GM12878 (cell line): ENCODE measurements around the gene C1D. TPM values are rescaled to one million over a fixed set of nuclear protein-coding genes. Genes with fewer than 3 reads are reported as not detected.

ENCODE experiments used
- ATAC-seq: fragments of 200-7000 bp; cut with Tn5 transposase; 3 replicates; pipeline ENCODE4 v1.9.1; 2020; ENCODE audit warnings: mild to moderate bottlenecking, moderate library complexity
- BruUV-seq: library from RNA; stranded (reverse); fragments of 400-500 nt; replicated peaks from 2 replicates; lab custom pipeline; 2021; lab: Mats Ljungman, UMichigan
- CTCF ChIA-PET: fragments of 300-600 bp; sonication (Branson Sonifier 250); formaldehyde crosslinking; extraction: SDS; loops from one replicate; lab custom pipeline; 2021; ENCODE audit warnings: inconsistent platforms; lab: Yijun Ruan, JAX
- POLR2A ChIA-PET: fragments of 350-600 bp; formaldehyde crosslinking; extraction: SDS; loops from one replicate; lab custom pipeline; 2021; ENCODE audit warnings: inconsistent platforms; lab: Charles Lee
- RAD21 ChIA-PET: fragments of 300-600 bp; sonication (Branson Sonifier 250); formaldehyde crosslinking; loops from one replicate; lab custom pipeline; 2023; ENCODE audit warnings: antibody characterized with exemption; ENCODE audit not compliant: unreplicated experiment; lab: Charles Lee
- SMC1A ChIA-PET: fragments of 300-600 bp; sonication (Branson Sonifier 250); formaldehyde crosslinking; loops from one replicate; lab custom pipeline; 2023; ENCODE audit not compliant: unreplicated experiment, uncharacterized antibody; lab: Charles Lee
- DNase-seq: peaks from one replicate; pipeline ENCODE4 v3.0.0-alpha.2; 2011; ENCODE audit warnings: low read depth, low spot score
- FAIRE-seq: peaks from 3 replicates; lab custom pipeline; 2011; peaks lifted over from hg19 to GRCh38; lab: Jason Lieb, UNC
- H2AFZ ChIP-seq: 2 replicates; pipeline ENCODE4 v1.6.0; 2011; ENCODE audit warnings: low read depth, low read length, control low read depth; ENCODE audit not compliant: control insufficient read depth
- H3K27ac ChIP-seq: 2 replicates; pipeline ENCODE4 v1.5.1; 2011; ENCODE audit warnings: control low read depth; ENCODE audit not compliant: control insufficient read depth, insufficient read depth
- H3K27me3 ChIP-seq, 2 experiments: replicated peaks in 1 of 2; 2 replicates each; pipeline versions ENCODE4 v1.6.0 to v1.6.1; 2011; ENCODE audit warnings: low read length in 1 of 2; ENCODE audit not compliant: control insufficient read depth in 2 of 2, insufficient read depth in 2 of 2
- H3K36me3 ChIP-seq, 2 experiments: 2 replicates each; pipeline ENCODE4 v1.5.1; 2011; ENCODE audit warnings: low read length in 1 of 2; ENCODE audit not compliant: control insufficient read depth in 2 of 2, insufficient read depth in 2 of 2
- H3K4me1 ChIP-seq: 2 replicates; pipeline ENCODE4 v1.6.1; 2011; ENCODE audit warnings: mild to moderate bottlenecking, low read length, moderate library complexity, mixed read lengths; ENCODE audit not compliant: control insufficient read depth, insufficient read depth
- H3K4me2 ChIP-seq: 2 replicates; pipeline ENCODE4 v1.6.0; 2011; ENCODE audit warnings: control low read depth; ENCODE audit not compliant: control insufficient read depth, insufficient read depth
- H3K4me3 ChIP-seq: fragments of 200-600 bp; sonication (generic); 2 replicates; pipeline ENCODE4 v1.5.1; 2016
- H3K79me2 ChIP-seq: 2 replicates; pipeline ENCODE4 v1.6.0; 2011; ENCODE audit warnings: low read length; ENCODE audit not compliant: control insufficient read depth, insufficient read depth
- H3K9ac ChIP-seq: 2 replicates; pipeline ENCODE4 v1.8.0; 2011; ENCODE audit warnings: low read length, control low read depth, mixed read lengths; ENCODE audit not compliant: control insufficient read depth, insufficient read depth
- H3K9me3 ChIP-seq: replicated peaks from 3 replicates; pipeline ENCODE4 v1.5.1; 2011; ENCODE audit warnings: mild to moderate bottlenecking, low read length; ENCODE audit not compliant: control insufficient read depth, insufficient read depth
- H4K20me1 ChIP-seq: 2 replicates; pipeline ENCODE4 v1.6.0; 2011; ENCODE audit not compliant: control insufficient read depth, insufficient read depth
- MEF2A ChIP-seq: IDR thresholded peaks from 2 replicates; pipeline ENCODE4 v1.6.1; 2011; ENCODE audit warnings: low read depth, mild to moderate bottlenecking, low read length, moderate library complexity; ENCODE audit not compliant: insufficient read depth
- PKNOX1 ChIP-seq: fragments of 450-650 bp; IDR thresholded peaks from 2 replicates; pipeline ENCODE4 v1.6.1; 2016; ENCODE audit warnings: mild to moderate bottlenecking
- SMC3 ChIP-seq: IDR thresholded peaks from 2 replicates; pipeline ENCODE4 v1.6.1; 2011; ENCODE audit warnings: low read length, improper control_type of control experiment, borderline replicate concordance
- USF1 ChIP-seq: IDR thresholded peaks from 2 replicates; pipeline ENCODE4 v1.6.1; 2011; ENCODE audit warnings: borderline replicate concordance, low read depth, mild to moderate bottlenecking, moderate library complexity, mixed read lengths, low read length; ENCODE audit not compliant: insufficient read depth; ENCODE audit errors: extremely low read length
- WGBS: methylation state at CpG from one replicate; pipeline ENCODE4 v1.1.6; 2016; ENCODE audit warnings: low lambda C conversion rate; ENCODE audit not compliant: insufficient replicate concordance, insufficient coverage; ENCODE audit errors: missing lambda C conversion rate; 5-methylcytosine and 5-hydroxymethylcytosine counted together
- in situ Hi-C: fragments of 300-500 bp; cut with MboI; formaldehyde crosslinking; loops from 9 replicates; pipeline ENCODE4 v1.14.3; 2018; ENCODE audit warnings: mixed read lengths
- intact Hi-C: fragments of 100-400 bp; cut with micrococcal nuclease; formaldehyde crosslinking; loops from one replicate; pipeline ENCODE4 v1.14.2; 2022; ENCODE audit not compliant: unreplicated experiment
- polyA plus RNA-seq, 11 experiments: library from polyadenylated mRNA; depleted of rRNA in 4 of 11; unstranded in 6 of 11; stranded (reverse) in 5 of 11; fragments of >200 nt; fragmentation: Nextera tagmentation in 4 of 11; fragmentation: Illumina TruSeq in 1 of 11; extraction: Ambion mirVana in 4 of 11; extraction: Trizol in 1 of 11; gene quantifications; 1 replicate in 1 of 11; 2 replicates in 10 of 11; pipeline versions ENCODE4 v1.2.1 to v1.2.3, GENCODE V29; 2011 to 2016; ENCODE audit warnings: inconsistent platforms in 2 of 11, missing spikeins in 2 of 11, low read depth in 1 of 11
- total RNA-seq, 4 experiments: library from RNA; depleted of rRNA in 3 of 4; stranded (reverse); fragments of >200 nt in 3 of 4; fragmentation: Illumina TruSeq in 1 of 4; extraction: Trizol in 1 of 4; gene quantifications; 2 replicates each; pipeline versions ENCODE4 v1.2.1 to v1.2.3, GENCODE V29; 2013 to 2021

C1D gene
- total and polyA plus RNA-seq, 10 of the 15 experiments (the other 5 are each of a cell fraction or from before 2014, with no cell fraction given) = 18.9 to 152 (median 59.1) TPM

GRCh38 chr2:68052717-68053422 lies 9.9 kb downstream of the C1D start (continued):
- TF ChIP-seq USF1 = no peak
- no peak for TF ChIP-seq MEF2A
- TF ChIP-seq, all 136 proteins: peak for 0

- ChIA-PET POLR2A (no interaction called here), SMC1A (no interaction called here), CTCF (interaction anchor here (0.6 kb wide), 1 partner anchor 111 kb away, joined by 3 read pairs; no protein-coding TSS in a partner anchor), RAD21 (no interaction called here)
- no peak overlapping the region for H3K4me2 ChIP-seq
- H3K79me2 ChIP-seq = peaks cover 28% of the 10 kb centered on the region
- no peak overlapping the region for H2AFZ ChIP-seq
- H4K20me1 ChIP-seq = no peaks in the 10 kb centered on the region
- intact Hi-C loops (loop anchor here (10.0 kb wide), 2 partner anchors 234 to 656 kb away; partner anchors contain the start of gene ETAA1), in situ Hi-C loops (loop anchor here (10.0 kb wide), 1 partner anchor 394 kb away; no protein-coding TSS in a partner anchor)
- 81% methylated on average over 2 of the region's 2 CpGs for WGBS
- ATAC-seq (peak; percentile 44), DNase-seq (no peak), FAIRE-seq (peak; percentile 76)
- no peak overlapping the region for H3K27ac ChIP-seq
- no peaks in the 10 kb centered on the region for H3K9me3 ChIP-seq
- H3K4me1 ChIP-seq = no peaks in the 10 kb centered on the region
- peak; percentile 12; the same call in 1 of the 2 replicates for TF ChIP-seq PKNOX1
- no peak for TF ChIP-seq SMC3
- H3K36me3 ChIP-seq = no peaks in the 10 kb centered on the region; a peak in 1 of 4 replicates
- no TSS peak for BruUV-seq
- no peaks in the 10 kb centered on the region for H3K27me3 ChIP-seq
- H3K4me3 ChIP-seq = no peak overlapping the region
- no peak overlapping the region for H3K9ac ChIP-seq
Measured at GRCh38 chr2:68050353-68050752, 12.5 kb downstream of the C1D start.
